GM19025 (cell line): ENCODE measurements around the gene STARD4.
A peak's percentile ranks its signal among the peaks of the same experiment; 100 is the strongest.

Experiments
- ATAC-seq: cut with Tn5 transposase; IDR thresholded peaks from one replicate; pipeline ENCODE4 v1.9.1; 2021; ENCODE audit warnings: mild to moderate bottlenecking, low read depth, moderate library complexity; ENCODE audit not compliant: unreplicated experiment

Gene STARD4, protein sequence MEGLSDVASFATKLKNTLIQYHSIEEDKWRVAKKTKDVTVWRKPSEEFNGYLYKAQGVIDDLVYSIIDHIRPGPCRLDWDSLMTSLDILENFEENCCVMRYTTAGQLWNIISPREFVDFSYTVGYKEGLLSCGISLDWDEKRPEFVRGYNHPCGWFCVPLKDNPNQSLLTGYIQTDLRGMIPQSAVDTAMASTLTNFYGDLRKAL

GRCh38 chr5:111512375-111513130 lies at the start of gene STARD4:
STARD4 (minus strand) TSS chr5:111512535; CDS start chr5:111507433, 5,102 bp downstream.
- peak; percentile 91 for ATAC-seq

- no peak for ATAC-seq
These were observed 47.3 kb upstream of the STARD4 start for GRCh38 chr5:111559680-111560079.

- no peak for ATAC-seq
These were observed 45.4 kb upstream of the STARD4 start for GRCh38 chr5:111557686-111558085.

- ATAC-seq = no peak
These were observed 44.8 kb upstream of the STARD4 start for GRCh38 chr5:111557111-111557510.

- no peak for ATAC-seq
These were observed 44.2 kb upstream of the STARD4 start for GRCh38 chr5:111556501-111556900.

- no peak for ATAC-seq
These were observed 43.4 kb upstream of the STARD4 start for GRCh38 chr5:111555760-111556159.

GRCh38 chr5:111553868-111554267 lies 41.5 kb upstream of the STARD4 start:
- no peak for ATAC-seq

- ATAC-seq = no peak
These were observed 40.6 kb upstream of the STARD4 start for GRCh38 chr5:111552896-111553295.

GRCh38 chr5:111552492-111552891 lies 40.2 kb upstream of the STARD4 start:
- ATAC-seq = no peak

DNA sequence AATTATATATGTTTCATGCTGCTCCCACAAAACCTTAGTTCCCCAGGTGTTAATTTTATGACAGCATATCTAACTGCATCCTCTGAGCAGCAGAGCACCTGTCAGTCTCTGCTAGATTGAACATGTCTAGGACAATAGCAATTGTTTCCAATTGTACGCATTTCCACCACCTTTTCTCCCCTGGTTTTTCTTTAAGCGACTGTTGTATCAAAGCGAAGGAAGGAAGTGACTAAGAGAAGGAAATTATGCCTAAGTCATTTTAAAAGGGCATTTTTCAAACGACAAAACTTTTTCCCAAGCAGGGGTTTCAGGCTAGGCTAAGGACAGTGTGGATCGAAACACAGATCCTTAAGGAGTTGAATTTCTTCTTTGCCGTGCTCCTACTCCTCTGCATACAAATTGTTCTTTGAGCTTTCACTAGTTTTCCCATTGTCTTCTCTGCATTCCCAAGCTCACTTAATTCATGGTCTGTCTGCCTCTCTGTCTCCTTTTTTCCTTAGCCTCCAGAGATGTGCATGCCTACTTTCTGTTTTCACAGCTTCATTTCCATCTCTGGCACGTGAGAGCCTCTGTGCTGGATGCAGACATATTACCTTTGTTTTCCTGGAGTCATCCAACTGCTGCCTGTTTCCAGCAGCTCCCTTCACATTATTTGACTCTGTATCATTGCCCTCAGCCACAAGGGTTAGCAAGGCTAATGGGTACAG lies 39.4 kb upstream of the STARD4 start:
- ATAC-seq = no peak

GRCh38 chr5:111551161-111551560 lies 38.8 kb upstream of the STARD4 start:
- ATAC-seq = no peak

DNA sequence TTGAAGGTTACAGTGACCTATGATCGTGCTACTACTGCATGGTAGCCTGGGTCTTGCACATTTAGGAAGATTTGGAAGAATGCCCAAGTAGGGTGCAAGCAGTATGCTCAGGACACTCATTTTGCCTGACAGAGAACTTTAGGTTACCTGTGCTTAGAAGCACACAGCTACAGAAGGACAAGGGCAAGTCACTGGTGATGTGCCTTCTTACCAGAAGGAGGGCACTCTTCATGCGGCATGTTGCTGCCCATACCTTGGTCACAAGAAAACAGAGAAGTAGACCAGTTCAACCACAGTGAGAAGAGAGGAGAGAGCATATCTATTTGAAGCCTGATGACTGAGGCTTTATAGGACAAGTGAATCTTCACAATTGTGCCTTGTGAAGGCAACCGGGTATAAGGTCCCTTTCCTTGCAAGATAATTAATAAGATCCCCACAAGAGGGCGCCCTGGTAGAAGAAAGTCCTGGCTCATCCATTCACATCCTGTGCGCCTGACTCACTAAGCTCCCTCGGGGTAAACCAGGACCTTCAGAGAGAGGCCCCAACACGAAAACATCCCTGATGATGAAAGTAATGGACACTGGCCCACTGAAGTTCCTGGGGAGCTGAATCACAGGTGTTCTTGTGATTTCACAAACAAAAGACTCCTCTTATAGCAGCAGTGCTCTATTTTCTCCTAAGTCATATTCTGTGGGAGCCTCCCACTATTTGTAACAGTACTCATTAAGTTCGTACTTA lies 38.1 kb upstream of the STARD4 start:
- peak; percentile 86 for ATAC-seq

DNA sequence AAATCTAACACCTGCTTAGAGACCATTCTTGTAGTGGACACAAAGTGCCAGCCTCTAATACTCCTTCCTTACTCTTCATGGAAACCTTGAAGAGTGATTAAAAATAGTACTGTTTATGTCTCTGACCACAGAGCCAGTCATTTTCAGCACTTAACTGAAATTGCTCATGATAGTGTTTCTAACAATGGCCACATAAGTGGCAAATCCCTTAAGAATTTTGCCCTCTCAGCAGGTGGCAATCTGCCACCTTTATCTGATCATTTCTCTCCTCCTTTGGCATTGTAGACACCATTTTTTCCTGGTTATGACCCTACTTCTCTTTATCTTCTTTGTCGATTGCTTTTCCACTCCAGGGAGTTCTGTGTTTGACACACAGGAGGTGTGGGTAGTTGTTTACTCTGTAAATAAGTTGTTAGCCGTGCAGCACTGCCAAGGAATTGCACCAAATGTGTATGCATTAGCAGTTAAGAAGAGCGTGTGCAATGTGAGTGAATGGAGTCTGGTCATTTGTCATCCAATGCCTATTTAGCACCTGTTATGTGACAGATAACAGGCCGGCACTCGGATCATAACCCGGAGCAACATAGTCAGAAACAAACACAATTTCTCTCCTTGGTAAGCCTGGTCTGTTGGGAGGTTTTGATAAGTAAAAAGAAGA lies 36.8 kb upstream of the STARD4 start:
- ATAC-seq = no peak

DNA sequence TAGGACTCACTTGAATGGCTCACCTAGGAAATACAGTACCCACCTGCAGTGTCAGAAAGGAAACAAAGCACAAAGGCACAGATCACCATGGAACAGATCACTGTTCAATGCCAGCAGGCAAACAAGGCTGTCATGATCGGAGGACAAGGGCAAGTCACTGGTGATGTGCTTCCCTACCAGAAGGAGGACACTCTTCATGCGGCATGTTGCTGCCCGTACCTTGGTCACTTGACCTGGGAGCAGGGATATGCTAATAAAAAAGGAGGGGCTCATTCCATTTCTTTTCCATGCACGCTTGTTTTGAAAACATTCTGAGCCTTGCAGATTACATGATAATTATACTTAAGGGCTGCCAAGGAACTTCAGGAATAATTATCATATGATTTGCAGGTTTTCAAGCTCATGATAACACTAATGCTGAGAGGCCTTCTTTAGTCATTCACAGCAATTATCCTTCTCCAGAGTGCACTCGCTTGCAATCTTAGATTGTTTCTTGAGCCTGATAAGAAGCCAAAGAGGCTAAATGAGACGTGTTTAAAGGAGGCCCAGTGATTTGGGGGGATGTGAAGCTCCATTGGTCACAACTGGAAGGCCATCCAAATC lies 36.1 kb upstream of the STARD4 start:
- ATAC-seq = no peak

DNA sequence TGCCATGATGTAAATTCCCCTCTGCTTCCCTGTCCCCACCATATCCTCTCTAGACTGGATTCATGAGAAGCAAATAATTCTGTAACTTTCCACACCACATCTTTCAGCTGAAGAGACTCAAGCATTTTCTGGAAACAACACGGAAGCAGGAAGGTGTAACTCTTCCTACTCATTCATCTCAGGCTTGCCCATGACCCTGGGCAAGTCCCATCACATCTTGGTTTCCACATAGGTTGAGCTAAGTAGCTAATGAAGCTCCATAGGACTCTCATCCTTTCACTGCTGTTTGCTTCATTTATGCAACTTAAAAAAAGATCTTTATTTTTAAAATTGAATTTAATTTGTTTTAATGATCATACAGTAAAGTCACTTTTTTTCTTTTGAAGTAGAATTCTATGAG lies 32.7 kb upstream of the STARD4 start:
- no peak for ATAC-seq

GRCh38 chr5:111537141-111538024 lies 25.0 kb upstream of the STARD4 start:
- ATAC-seq = no peak

DNA sequence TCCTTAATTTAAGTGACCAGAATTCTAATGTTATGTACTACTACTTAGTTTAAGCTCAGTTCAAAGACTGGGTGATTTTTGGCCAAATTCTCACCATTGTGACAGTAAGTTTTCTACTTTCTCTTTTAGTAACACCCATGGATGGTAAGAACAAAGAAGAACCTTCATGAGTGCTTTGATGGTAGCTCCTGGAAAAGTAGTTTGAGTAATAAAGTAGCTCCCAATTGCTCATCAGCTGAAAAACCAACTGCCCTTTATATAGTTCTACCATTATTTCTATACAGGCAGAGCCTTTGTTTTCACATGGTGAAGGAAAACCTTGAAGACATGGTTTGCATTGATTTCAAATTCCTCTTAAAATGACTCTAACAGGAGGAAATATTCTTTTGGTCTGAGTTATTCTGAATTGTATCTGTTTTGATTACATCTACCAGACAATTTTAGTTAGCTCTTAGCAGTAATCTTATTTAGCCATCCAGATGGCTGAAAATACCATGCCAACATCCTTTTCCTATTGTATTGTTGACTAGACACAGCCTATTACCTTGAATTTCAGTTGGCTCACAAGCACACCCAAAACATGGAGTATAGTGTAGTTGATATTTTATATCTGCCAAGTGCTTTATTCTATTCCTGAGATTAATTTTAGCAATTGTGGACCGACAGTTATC lies 23.7 kb upstream of the STARD4 start:
- no peak for ATAC-seq

DNA sequence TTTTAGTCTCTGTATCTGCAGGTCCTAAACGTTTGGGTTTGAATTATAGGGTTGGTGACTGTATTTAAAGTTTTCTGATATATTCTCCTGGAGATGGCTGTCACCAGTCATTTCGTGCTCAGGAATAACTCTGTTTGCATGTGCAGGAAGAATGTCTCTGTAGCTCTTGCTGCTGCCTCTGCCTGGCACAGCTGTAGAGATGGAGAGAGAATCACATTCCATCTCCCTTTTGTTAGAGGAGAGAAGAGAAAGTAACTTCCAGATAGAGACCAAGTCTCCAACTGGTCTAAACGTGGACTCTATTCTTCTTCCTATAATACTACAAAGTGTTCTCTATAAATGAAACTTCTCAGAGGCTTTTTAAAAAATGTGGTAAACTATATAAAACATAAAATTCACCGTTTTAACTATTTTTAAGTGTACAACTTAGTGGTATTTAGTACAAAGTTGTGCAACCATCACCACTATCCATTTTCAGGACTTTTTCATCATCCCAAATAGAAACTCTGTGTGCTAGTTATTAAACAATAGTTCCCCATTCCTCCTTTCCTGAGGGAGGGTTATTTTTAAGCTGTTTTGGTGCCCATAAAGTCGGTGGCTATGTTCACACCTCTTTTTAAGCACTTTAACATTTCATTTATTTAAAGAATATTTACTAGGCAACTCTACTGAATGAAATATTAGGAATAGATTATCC lies 20.7 kb upstream of the STARD4 start:
- no peak for ATAC-seq
